T-cell (primary cell): ENCODE measurements around the gene INHBB. TPM values are rescaled to one million over a fixed set of nuclear protein-coding genes. Genes with fewer than 3 reads are reported as not detected.
"Not testable (repeated sequence)": the region's sequence is repeated elsewhere in the genome, so short reads cannot be mapped to it uniquely, and the experiment has no call there.

ENCODE experiments used
- ATAC-seq, 4 experiments: fragments of 200-7000 bp in 3 of 4; fragments of 150-1000 bp in 1 of 4; cut with Tn5 transposase; replicated peaks in 1 of 4; 1 replicate in 3 of 4; 2 replicates in 1 of 4; pipeline ENCODE4 v1.10.0; 2021; ENCODE audit warnings: moderate library complexity in 3 of 4, mild to moderate bottlenecking in 2 of 4, moderate number of reproducible peaks in 1 of 4
- CTCF ChIA-PET, 2 donors: fragments of 300-600 bp; sonication (Branson Sonifier 250); formaldehyde crosslinking; loops; one replicate each; lab custom pipeline; 2022; ENCODE audit warnings: antibody characterized with exemption in 2 of 2; lab: Charles Lee
- POLR2A ChIA-PET, 2 donors: fragments of 300-600 bp; sonication (Branson Sonifier 250); formaldehyde crosslinking; loops; one replicate each; lab custom pipeline; 2022; ENCODE audit warnings: antibody characterized with exemption in 2 of 2; lab: Charles Lee
- DNase-seq, 35 experiments: peaks; one replicate each; pipeline versions ENCODE4 v3.0.0 to v3.0.0-alpha.2; 2013 to 2023
- H3K27ac ChIP-seq: one replicate; pipeline ENCODE4 v1.5.1; 2013; ENCODE audit warnings: low read length
- H3K27me3 ChIP-seq, 2 experiments: replicated peaks in 1 of 2; 1 replicate in 1 of 2; 2 replicates in 1 of 2; pipeline versions ENCODE4 v1.6.1 to v1.7.0; 2013; ENCODE audit warnings: low read length in 1 of 2, mixed read lengths in 1 of 2; ENCODE audit not compliant: control insufficient read depth in 2 of 2, insufficient read depth in 2 of 2; ENCODE audit errors: extremely low read depth in 1 of 2
- H3K36me3 ChIP-seq, 2 donors: 1 replicate in 1 of 2; 2 replicates in 1 of 2; pipeline versions ENCODE4 v1.6.1 to v1.7.0; 2013; ENCODE audit warnings: low read length in 1 of 2; ENCODE audit not compliant: control insufficient read depth in 2 of 2, insufficient read depth in 1 of 2; ENCODE audit errors: extremely low read depth in 1 of 2
- H3K4me1 ChIP-seq, 2 experiments: 1 replicate in 1 of 2; 2 replicates in 1 of 2; pipeline versions ENCODE4 v1.6.1 to v1.7.0; 2013; ENCODE audit warnings: low read length in 2 of 2, mixed read lengths in 1 of 2; ENCODE audit not compliant: insufficient read depth in 2 of 2, control insufficient read depth in 1 of 2; ENCODE audit errors: extremely low read depth in 1 of 2
- H3K4me3 ChIP-seq, 2 donors: 1 replicate in 1 of 2; 2 replicates in 1 of 2; pipeline versions ENCODE4 v1.5.1 to v1.7.0; 2013; ENCODE audit warnings: mild to moderate bottlenecking in 2 of 2, low read length in 1 of 2, moderate library complexity in 1 of 2; ENCODE audit not compliant: control insufficient read depth in 1 of 2; ENCODE audit errors: extremely low read depth in 1 of 2
- H3K9me3 ChIP-seq: 2 replicates; pipeline ENCODE4 v1.7.0; 2013
- H3K27ac Mint-ChIP-seq, 2 donors: one replicate each; pipeline ENCODE4 v1.8.0; 2020 to 2021; ENCODE audit warnings: mild to moderate bottlenecking in 2 of 2, mixed read lengths in 2 of 2
- H3K27me3 Mint-ChIP-seq, 2 donors: one replicate each; pipeline ENCODE4 v1.8.0; 2021 to 2022; ENCODE audit warnings: mixed read lengths in 2 of 2
- H3K36me3 Mint-ChIP-seq: one replicate; pipeline ENCODE4 v1.8.0; 2021; ENCODE audit warnings: mixed read lengths
- H3K4me1 Mint-ChIP-seq, 3 donors: one replicate each; pipeline ENCODE4 v1.8.0; 2020 to 2022; ENCODE audit warnings: mixed read lengths in 3 of 3, mild to moderate bottlenecking in 1 of 3
- H3K4me3 Mint-ChIP-seq, 3 donors: one replicate each; pipeline ENCODE4 v1.8.0; 2020 to 2022; ENCODE audit warnings: mild to moderate bottlenecking in 3 of 3, mixed read lengths in 3 of 3, moderate library complexity in 3 of 3
- H3K9me3 Mint-ChIP-seq, 3 donors: one replicate each; pipeline ENCODE4 v1.8.0; 2020 to 2022; ENCODE audit warnings: mixed read lengths in 3 of 3
- WGBS: methylation state at CpG from one replicate; pipeline ENCODE4 v1.1.5; 2013; ENCODE audit warnings: missing lambda C conversion rate; ENCODE audit not compliant: insufficient coverage; 5-methylcytosine and 5-hydroxymethylcytosine counted together
- total RNA-seq, 35 experiments: library from RNA in 6 of 35; stranded (reverse) in 6 of 35; fragments of 120-200 nt in 1 of 35; gene quantifications; one replicate each; pipeline versions ENCODE4 v1.2.1 to v1.2.4 and lab custom pipeline; 2013 to 2026

The INHBB gene
- total RNA-seq, 5 donors from 2014 or later (not counting 1 experiment from before 2014, with no cell fraction given): 0.09 to 0.19 (median 0.10) TPM; not detected in 2

GRCh38 chr2:120389036-120389391 lies 43.1 kb downstream of the INHBB start:
- Histone ChIP-seq H3K4me1 (no peaks in the 10 kb centered on the region), H3K36me3 (no peaks in the 10 kb centered on the region), H3K9me3 (no peaks in the 10 kb centered on the region), H3K27me3 (peaks cover 2 to 27% of the 10 kb centered on the region in 2 experiments), H3K27ac (no peak overlapping the region), H3K4me3 (no peak overlapping the region)
- Mint-ChIP-seq H3K27me3 (peaks cover 11 to 14% of the 10 kb centered on the region in 2 donors), H3K4me3 (no peak overlapping the region), H3K9me3 (no peaks in the 10 kb centered on the region), H3K4me1 (no peaks in the 10 kb centered on the region), H3K36me3 (no peaks in the 10 kb centered on the region), H3K27ac (no peak overlapping the region)
- ChIA-PET CTCF (no interaction called here), POLR2A (no interaction called here)
- ATAC-seq (no peak), DNase-seq (no peak)
- 71% methylated on average over 9 of the region's 9 CpGs for WGBS

- H3K27ac Mint-ChIP-seq: no peak overlapping the region
- DNase-seq (peak in 1 of 35 experiments; percentile 12), ATAC-seq (no peak)
- no peaks in the 10 kb centered on the region for H3K36me3 Mint-ChIP-seq
- no peak overlapping the region for H3K27ac ChIP-seq
- ChIA-PET CTCF (no interaction called here), POLR2A (interaction anchor here in 1 of 2 donors (0.5 kb wide), 1 partner anchor 19 kb away, joined by 3 read pairs; no protein-coding TSS in a partner anchor)
- H3K4me1 ChIP-seq: no peaks in the 10 kb centered on the region
- H3K9me3 ChIP-seq: no peaks in the 10 kb centered on the region
- H3K4me1 Mint-ChIP-seq: no peaks in the 10 kb centered on the region
- no peak overlapping the region for H3K4me3 ChIP-seq
- H3K27me3 Mint-ChIP-seq: peaks cover 11 to 14% of the 10 kb centered on the region in 2 donors
- no peaks in the 10 kb centered on the region for H3K9me3 Mint-ChIP-seq
- WGBS: 71% methylated on average over 8 of the region's 11 CpGs
- no peaks in the 10 kb centered on the region for H3K36me3 ChIP-seq
- peaks cover 2 to 17% of the 10 kb centered on the region in 2 experiments for H3K27me3 ChIP-seq
- no peak overlapping the region for H3K4me3 Mint-ChIP-seq
Measured at GRCh38 chr2:120390381-120391055, 44.6 kb downstream of the INHBB start.

- H3K4me1 ChIP-seq, H3K4me3 ChIP-seq, H3K9me3 Mint-ChIP-seq, H3K9me3 ChIP-seq, H3K4me3 Mint-ChIP-seq, DNase-seq, H3K36me3 Mint-ChIP-seq, H3K27ac Mint-ChIP-seq, H3K36me3 ChIP-seq, POLR2A ChIA-PET, H3K4me1 Mint-ChIP-seq, CTCF ChIA-PET, H3K27ac ChIP-seq, ATAC-seq: not testable (repeated sequence)
- H3K27me3 Mint-ChIP-seq: peaks cover 11 to 14% of the 10 kb centered on the region in 2 donors
- peaks cover 2 to 24% of the 10 kb centered on the region in 2 experiments for H3K27me3 ChIP-seq
- 58% methylated on average over 2 of the region's 2 CpGs for WGBS
Measured at GRCh38 chr2:120391382-120391781, 45.4 kb downstream of the INHBB start.

- Mint-ChIP-seq H3K9me3 (no peaks in the 10 kb centered on the region), H3K36me3 (no peaks in the 10 kb centered on the region), H3K4me3 (no peak overlapping the region), H3K27ac (no peak overlapping the region), H3K27me3 (peaks cover 11 to 14% of the 10 kb centered on the region in 2 donors), H3K4me1 (no peaks in the 10 kb centered on the region)
- Histone ChIP-seq H3K27ac (no peak overlapping the region), H3K9me3 (no peaks in the 10 kb centered on the region), H3K27me3 (peaks cover 2 to 31% of the 10 kb centered on the region in 2 experiments), H3K4me1 (no peaks in the 10 kb centered on the region), H3K4me3 (no peak overlapping the region), H3K36me3 (no peaks in the 10 kb centered on the region)
- WGBS: 81% methylated on average over 8 of the region's 16 CpGs
- ATAC-seq (no peak), DNase-seq (peak in 1 of 35 experiments; percentile 5)
- POLR2A ChIA-PET: no interaction called here
- CTCF ChIA-PET: no interaction called here
Measured at GRCh38 chr2:120391911-120392665, 46.2 kb downstream of the INHBB start.

GRCh38 chr2:120392923-120393322 lies 47.0 kb downstream of the INHBB start:
- H3K4me1 ChIP-seq: no peaks in the 10 kb centered on the region
- ATAC-seq: no peak
- Mint-ChIP-seq H3K27me3 (peaks cover 11 to 16% of the 10 kb centered on the region in 2 donors), H3K9me3 (no peaks in the 10 kb centered on the region), H3K27ac (no peak overlapping the region), H3K36me3 (no peaks in the 10 kb centered on the region), H3K4me1 (no peaks in the 10 kb centered on the region), H3K4me3 (no peak overlapping the region)
- H3K27me3 ChIP-seq: peaks cover 2 to 36% of the 10 kb centered on the region in 2 experiments
- H3K36me3 ChIP-seq: no peaks in the 10 kb centered on the region
- ChIA-PET CTCF (no interaction called here), POLR2A (no interaction called here)
- H3K27ac ChIP-seq: no peak overlapping the region
- H3K4me3 ChIP-seq: no peak overlapping the region
- DNase-seq: no peak
- no peaks in the 10 kb centered on the region for H3K9me3 ChIP-seq
- WGBS: no CpG with 5 or more reads among the region's 1 CpG

GRCh38 chr2:120393456-120393855 lies 47.5 kb downstream of the INHBB start:
- WGBS: 90% methylated on average over 2 of the region's 5 CpGs

More at GRCh38 chr2:120393456-120393855, 47.5 kb downstream of the INHBB start:
- Mint-ChIP-seq H3K27me3 (peaks cover 16 to 19% of the 10 kb centered on the region in 2 donors), H3K27ac (no peak overlapping the region), H3K36me3 (no peaks in the 10 kb centered on the region), H3K4me3 (no peak overlapping the region), H3K9me3 (no peaks in the 10 kb centered on the region), H3K4me1 (no peaks in the 10 kb centered on the region)
- Histone ChIP-seq H3K9me3 (no peaks in the 10 kb centered on the region), H3K4me1 (no peaks in the 10 kb centered on the region), H3K27me3 (peaks cover 2 to 36% of the 10 kb centered on the region in 2 experiments), H3K27ac (no peak overlapping the region), H3K36me3 (no peaks in the 10 kb centered on the region), H3K4me3 (no peak overlapping the region)
- POLR2A ChIA-PET: no interaction called here
- ATAC-seq: no peak
- CTCF ChIA-PET: no interaction called here
- DNase-seq: no peak
